SU-DHL-6 (cell line): ENCODE measurements around the gene DACT3.

Experiments
- CTCF ChIP-seq: fragments of 200-600 bp; sonication (generic); IDR thresholded peaks from one replicate; pipeline ENCODE4 v1.5.1; 2017; ENCODE audit warnings: antibody characterized with exemption, mild to moderate bottlenecking, low read length, moderate library complexity; ENCODE audit not compliant: insufficient read depth, poor library complexity, severe bottlenecking
- EZH2phosphoT487 ChIP-seq: fragments of 200-600 bp; sonication (generic), shearing (Covaris generic); conservative IDR thresholded peaks from 2 replicates; pipeline ENCODE4 v1.6.1; 2018; ENCODE audit warnings: mild to moderate bottlenecking, antibody characterized with exemption, low read length, moderate library complexity, mixed read lengths

GRCh38 chr19:46710687-46711086 lies 49.7 kb upstream of the DACT3 start:
- TF ChIP-seq CTCF (no peak), EZH2phosphoT487 (no peak)
